MCF 10A (cell line): ENCODE results near the gene TTC21A. TPM values are rescaled to one million over a fixed set of nuclear protein-coding genes. Genes with fewer than 3 reads are reported as not detected.

Experiments
- BruUV-seq: library from RNA; stranded (reverse); fragments of 400-500 nt; replicated peaks from 2 replicates; lab custom pipeline; 2021; lab: Mats Ljungman, UMichigan
- CTCF ChIA-PET: fragments of 300-600 bp; sonication (Branson Sonifier 250); formaldehyde crosslinking; extraction: SDS; loops from one replicate; lab custom pipeline; 2021; ENCODE audit warnings: antibody characterized with exemption, inconsistent platforms; lab: Yijun Ruan, JAX
- POLR2A ChIA-PET: fragments of 300-600, 350-650 bp; sonication (Branson Sonifier 250); formaldehyde crosslinking; extraction: SDS; loops from one replicate; lab custom pipeline; 2020; ENCODE audit warnings: antibody characterized with exemption, inconsistent platforms; lab: Yijun Ruan, JAX
- DNase-seq: peaks from one replicate; pipeline ENCODE4 v3.0.0-alpha.2; 2018; ENCODE audit not compliant: unreplicated experiment
- H3K27ac Mint-ChIP-seq: one replicate; pipeline ENCODE4 v1.8.0; 2022; ENCODE audit warnings: mild to moderate bottlenecking, low read depth, mixed read lengths; ENCODE audit not compliant: unreplicated experiment
- H3K27me3 Mint-ChIP-seq: one replicate; pipeline ENCODE4 v1.8.0; 2022; ENCODE audit warnings: mixed read lengths; ENCODE audit not compliant: insufficient read depth, unreplicated experiment
- H3K36me3 Mint-ChIP-seq: one replicate; pipeline ENCODE4 v1.8.0; 2022; ENCODE audit warnings: mild to moderate bottlenecking, moderate library complexity, mixed read lengths; ENCODE audit not compliant: insufficient read depth, unreplicated experiment
- H3K4me1 Mint-ChIP-seq: one replicate; pipeline ENCODE4 v1.8.0; 2022; ENCODE audit warnings: mixed read lengths; ENCODE audit not compliant: insufficient read depth, unreplicated experiment
- H3K4me3 Mint-ChIP-seq: one replicate; pipeline ENCODE4 v1.8.0; 2022; ENCODE audit warnings: mild to moderate bottlenecking, moderate library complexity, mixed read lengths; ENCODE audit not compliant: unreplicated experiment
- H3K9me3 Mint-ChIP-seq: one replicate; pipeline ENCODE4 v1.8.0; 2022; ENCODE audit warnings: mixed read lengths; ENCODE audit not compliant: unreplicated experiment
- CTCF ChIP-seq: fragments of 200-600 bp; IDR thresholded peaks from one replicate; pipeline ENCODE4 v1.8.0; 2022; ENCODE audit warnings: antibody characterized with exemption, mild to moderate bottlenecking; ENCODE audit not compliant: unreplicated experiment
- intact Hi-C: fragments of 100-400 bp; cut with micrococcal nuclease; formaldehyde crosslinking; loops from 2 replicates; pipeline ENCODE4 v1.14.1; 2022
- total RNA-seq: library from RNA; stranded (reverse); gene quantifications from 2 replicates; pipeline ENCODE4 v1.2.3, GENCODE V29; 2022

Gene TTC21A
- total RNA-seq, 1 experiment from 2014 or later: 2.1 TPM

GRCh38 chr3:39184081-39184967 is 76.8 kb downstream of the TTC21A start:
- CTCF ChIA-PET: interaction anchor here (0.9 to 16.1 kb wide), 4 partner anchors 9 to 106 kb away, joined by 3 to 477 read pairs (median 4); partner anchors contain the start of gene XIRP1
- POLR2A ChIA-PET: interaction anchor here (1.2 kb wide), 1 partner anchor 59 kb away, joined by 3 read pairs; no protein-coding TSS in a partner anchor
- no TSS peak for BruUV-seq

GRCh38 chr3:39184968-39185285 is 77.4 kb downstream of the TTC21A start:
- ChIA-PET POLR2A (interaction anchor here (1.2 kb wide), 1 partner anchor 60 kb away, joined by 3 read pairs; no protein-coding TSS in a partner anchor), CTCF (interaction anchor here (0.9 to 16.1 kb wide), 5 partner anchors 8 to 106 kb away, joined by 3 to 477 read pairs (median 5); partner anchors contain the start of gene XIRP1)
- BruUV-seq: no TSS peak
- Mint-ChIP-seq H3K27ac (no peak overlapping the region), H3K36me3 (peaks cover 5% of the 10 kb centered on the region), H3K9me3 (no peaks in the 10 kb centered on the region), H3K4me1 (peaks cover 20% of the 10 kb centered on the region), H3K4me3 (no peak overlapping the region), H3K27me3 (no peaks in the 10 kb centered on the region)
- intact Hi-C loops: loop anchor here (10.0 kb wide), 1 partner anchor 200 kb away; the partner anchor contains the start of gene SLC25A38
- DNase-seq: no peak
- TF ChIP-seq CTCF: no peak

More at GRCh38 chr3:39184081-39184967, 76.8 kb downstream of the TTC21A start:
- peaks cover 5% of the 10 kb centered on the region for H3K36me3 Mint-ChIP-seq
- H3K9me3 Mint-ChIP-seq: no peaks in the 10 kb centered on the region
- no peak for TF ChIP-seq CTCF
- no peak for DNase-seq
- peaks cover 18% of the 10 kb centered on the region for H3K4me1 Mint-ChIP-seq
- H3K4me3 Mint-ChIP-seq: no peak overlapping the region
- H3K27ac Mint-ChIP-seq: no peak overlapping the region
- intact Hi-C loops: loop anchor here (10.0 kb wide), 1 partner anchor 200 kb away; the partner anchor contains the start of gene SLC25A38
- H3K27me3 Mint-ChIP-seq: no peaks in the 10 kb centered on the region

- Mint-ChIP-seq H3K27me3 (no peaks in the 10 kb centered on the region), H3K4me3 (no peak overlapping the region), H3K4me1 (peaks cover 16% of the 10 kb centered on the region), H3K27ac (no peak overlapping the region), H3K9me3 (no peaks in the 10 kb centered on the region), H3K36me3 (peaks cover 5% of the 10 kb centered on the region)
- TF ChIP-seq CTCF: no peak
- ChIA-PET POLR2A (interaction anchor here (1.2 kb wide), 1 partner anchor 60 kb away, joined by 3 read pairs; no protein-coding TSS in a partner anchor), CTCF (interaction anchor here (0.7 to 16.1 kb wide), 7 partner anchors 22 to 105 kb away, joined by 3 to 477 read pairs (median 5); no protein-coding TSS in a partner anchor)
- DNase-seq: no peak
- no TSS peak for BruUV-seq
- intact Hi-C loops: loop anchor here (10.0 kb wide), 1 partner anchor 199 kb away; the partner anchor contains the start of gene SLC25A38
These were observed 78.0 kb downstream of the TTC21A start for GRCh38 chr3:39185326-39185958.
